HCT116 (cell line): Measurements from ENCODE around the gene CCDC188. TPM values are rescaled to one million over a fixed set of nuclear protein-coding genes. Genes with fewer than 3 reads are reported as not detected.

Experiments
- ATAC-seq: fragments of 200-7000 bp; cut with Tn5 transposase; 2 replicates; pipeline ENCODE4 v1.9.1; 2020; ENCODE audit warnings: mild to moderate bottlenecking, moderate library complexity
- BruUV-seq: library from RNA; stranded (reverse); fragments of 400-500 nt; replicated peaks from 2 replicates; lab custom pipeline; 2021; lab: Mats Ljungman, UMichigan
- CTCF ChIA-PET: fragments of 300-600 bp; sonication (Branson Sonifier 250); formaldehyde crosslinking; loops from one replicate; lab custom pipeline; 2021; ENCODE audit warnings: antibody characterized with exemption; lab: Charles Lee
- POLR2A ChIA-PET: fragments of 300-600, 350-600 bp; sonication (Branson Sonifier 250); formaldehyde crosslinking; loops from one replicate; lab custom pipeline; 2021; ENCODE audit warnings: antibody characterized with exemption; lab: Charles Lee
- RAD21 ChIA-PET, 2 experiments: fragments of 300-600 bp; sonication (Branson Sonifier 250); formaldehyde crosslinking; loops; one replicate each; lab custom pipeline; 2023; ENCODE audit warnings: low total read pairs in 2 of 2; ENCODE audit not compliant: uncharacterized antibody in 2 of 2, unreplicated experiment in 2 of 2, low non-redundant PET in 1 of 2; lab: Charles Lee
- DNase-seq: peaks from one replicate; pipeline ENCODE4 v3.0.0-alpha.2; 2010; ENCODE audit warnings: low read depth, low spot score
- H2AFZ ChIP-seq: fragments of 200-600 bp; shearing (Covaris generic), sonication (generic); 2 replicates; pipeline ENCODE4 v1.6.1; 2017; ENCODE audit warnings: low read depth, mixed run types, mixed read lengths, antibody characterized with exemption, low read length; ENCODE audit not compliant: poor library complexity, severe bottlenecking
- H3K27ac ChIP-seq: 2 replicates; pipeline ENCODE4 v1.5.1; 2012; ENCODE audit warnings: low read depth, low read length
- H3K27me3 ChIP-seq: fragments of 200-600 bp; sonication (generic); 2 replicates; pipeline ENCODE4 v1.6.1; 2016; ENCODE audit warnings: mixed run types, low read length, mixed read lengths; ENCODE audit not compliant: insufficient read depth
- H3K36me3 ChIP-seq, 2 experiments: fragments of 200-500 bp in 1 of 2; fragments of 200-600 bp in 1 of 2; sonication (Bioruptor generic) in 1 of 2; sonication (generic) in 1 of 2; 2 replicates each; pipeline versions ENCODE4 v1.5.1 to v1.6.1; 2014 to 2016; ENCODE audit warnings: low read length in 2 of 2, inconsistent platforms in 1 of 2, mixed read lengths in 1 of 2, mixed run types in 1 of 2; ENCODE audit not compliant: insufficient read depth in 2 of 2, control insufficient read depth in 1 of 2
- H3K4me1 ChIP-seq, 2 experiments: fragments of 200-600 bp in 1 of 2; sonication (generic) in 1 of 2; 2 replicates each; pipeline versions ENCODE4 v1.5.1 to v1.6.1; 2012 to 2017; ENCODE audit warnings: low read length in 2 of 2, inconsistent platforms in 1 of 2, mild to moderate bottlenecking in 1 of 2, mixed read lengths in 1 of 2, mixed run types in 1 of 2, moderate library complexity in 1 of 2; ENCODE audit not compliant: insufficient read depth in 2 of 2, control insufficient read depth in 1 of 2
- H3K4me2 ChIP-seq: fragments of 200-600 bp; sonication (generic); 2 replicates; pipeline ENCODE4 v1.6.1; 2017; ENCODE audit warnings: mixed run types, low read length, mixed read lengths
- H3K4me3 ChIP-seq, 2 experiments: fragments of 200-600 bp in 1 of 2; sonication (generic) in 1 of 2; replicated peaks in 1 of 2; 2 replicates each; pipeline ENCODE4 v1.5.1; 2011 to 2016; ENCODE audit warnings: low read length in 2 of 2, control low read depth in 1 of 2, low read depth in 1 of 2, mild to moderate bottlenecking in 1 of 2, mixed read lengths in 1 of 2, mixed run types in 1 of 2
- H3K79me2 ChIP-seq: fragments of 200-600 bp; sonication (generic); 2 replicates; pipeline ENCODE4 v1.6.1; 2017; ENCODE audit warnings: mild to moderate bottlenecking, mixed run types, low read length, moderate library complexity, mixed read lengths; ENCODE audit not compliant: insufficient read depth
- H3K9ac ChIP-seq: fragments of 200-600 bp; sonication (generic); 2 replicates; pipeline ENCODE4 v1.6.1; 2016; ENCODE audit warnings: low read length, mixed read lengths
- H3K9me2 ChIP-seq: fragments of 200-600 bp; sonication (generic), shearing (Covaris generic); 2 replicates; pipeline ENCODE4 v1.6.1; 2017; ENCODE audit warnings: mixed run types, mild to moderate bottlenecking, moderate library complexity; ENCODE audit not compliant: insufficient read depth
- H3K9me3 ChIP-seq, 2 experiments: fragments of 200-500 bp in 1 of 2; fragments of 200-600 bp in 1 of 2; sonication (Bioruptor generic) in 1 of 2; sonication (generic) in 1 of 2; 2 replicates each; pipeline ENCODE4 v1.6.1; 2014 to 2017; ENCODE audit warnings: low read length in 2 of 2, mixed read lengths in 2 of 2, inconsistent platforms in 1 of 2, low read depth in 1 of 2, mild to moderate bottlenecking in 1 of 2, mixed run types in 1 of 2, moderate library complexity in 1 of 2; ENCODE audit not compliant: control insufficient read depth in 1 of 2, insufficient read depth in 1 of 2
- H4K20me1 ChIP-seq: fragments of 200-600 bp; sonication (generic), shearing (Covaris generic); 2 replicates; pipeline ENCODE4 v1.6.1; 2017; ENCODE audit warnings: mixed run types, mild to moderate bottlenecking, moderate library complexity; ENCODE audit not compliant: insufficient read depth
- ATF3 ChIP-seq: IDR thresholded peaks from 2 replicates; pipeline ENCODE4 v1.6.1; 2012
- CBX3 ChIP-seq: IDR thresholded peaks from 2 replicates; pipeline ENCODE4 v1.6.1; 2012; ENCODE audit warnings: low read depth
- CEBPB ChIP-seq: IDR thresholded peaks from 2 replicates; pipeline ENCODE4 v1.6.1; 2012; ENCODE audit warnings: low read depth
- CTCF ChIP-seq, 3 experiments: fragments of 200-600 bp in 1 of 3; sonication (generic) in 1 of 3; IDR thresholded peaks in 2 of 3; conservative IDR thresholded peaks in 1 of 3; 2 replicates each; pipeline ENCODE4 v1.5.1; 2012 to 2017; ENCODE audit warnings: low read depth in 2 of 3, low read length in 2 of 3, antibody characterized with exemption in 1 of 3, borderline replicate concordance in 1 of 3, control low read depth in 1 of 3, mild to moderate bottlenecking in 1 of 3, mixed read lengths in 1 of 3, mixed run types in 1 of 3, moderate library complexity in 1 of 3; ENCODE audit not compliant: insufficient read depth in 1 of 3
- EGR1 ChIP-seq: IDR thresholded peaks from 2 replicates; pipeline ENCODE4 v1.6.1; 2012; ENCODE audit warnings: low read depth
- ELF1 ChIP-seq: IDR thresholded peaks from 2 replicates; pipeline ENCODE4 v1.6.1; 2012; ENCODE audit warnings: low read depth, borderline replicate concordance
- EZH2phosphoT487 ChIP-seq: fragments of 200-600 bp; IDR thresholded peaks from 2 replicates; pipeline ENCODE4 v1.6.1; 2018; ENCODE audit warnings: antibody characterized with exemption, borderline replicate concordance
- JUND ChIP-seq: IDR thresholded peaks from 2 replicates; pipeline ENCODE4 v1.6.1; 2012
- POLR2A ChIP-seq: IDR thresholded peaks from 2 replicates; pipeline ENCODE4 v1.7.0; 2011; ENCODE audit warnings: borderline replicate concordance; ENCODE audit not compliant: insufficient read depth, insufficient read length; ENCODE audit errors: extremely low read depth
- RAD21 ChIP-seq: IDR thresholded peaks from 2 replicates; pipeline ENCODE4 v1.6.1; 2012; ENCODE audit warnings: low read depth, mild to moderate bottlenecking
- SIN3A ChIP-seq: IDR thresholded peaks from 2 replicates; pipeline ENCODE4 v1.6.1; 2012; ENCODE audit warnings: low read depth
- YY1 ChIP-seq: IDR thresholded peaks from 2 replicates; pipeline ENCODE4 v1.6.1; 2011; ENCODE audit warnings: low read length, low read depth, moderate library complexity, mild to moderate bottlenecking; ENCODE audit not compliant: insufficient replicate concordance; ENCODE audit errors: extremely low read depth
- ZBTB33 ChIP-seq: IDR thresholded peaks from 2 replicates; pipeline ENCODE4 v1.6.1; 2011; ENCODE audit warnings: mild to moderate bottlenecking, low read length, moderate library complexity; ENCODE audit not compliant: insufficient replicate concordance; ENCODE audit errors: extremely low read depth
- ZFX ChIP-seq: fragments of 450-650 bp; IDR thresholded peaks from 2 replicates; pipeline ENCODE4 v1.6.1; 2017
- intact Hi-C: fragments of 100-400 bp; cut with micrococcal nuclease; formaldehyde crosslinking; loops from 2 replicates; pipeline ENCODE4 v1.10.0; 2022
- total RNA-seq: library from RNA; stranded (reverse); gene quantifications from one replicate; pipeline ENCODE4 v1.2.1, GENCODE V29; 2021; ENCODE audit not compliant: unreplicated experiment

CCDC188 gene
- total RNA-seq, 1 experiment from 2014 or later, result not detected

- H3K9me2 ChIP-seq, result no peaks in the 10 kb centered on the region
- ChIA-PET POLR2A (no interaction called here), RAD21 (no interaction called here), CTCF (no interaction called here)
- H3K27ac ChIP-seq, result peak overlapping the region; percentile 30; the same call in 1 of the 2 replicates
- ATAC-seq (no peak), DNase-seq (no peak)
- H2AFZ ChIP-seq, result no peak overlapping the region
- no peaks in the 10 kb centered on the region for H3K9me3 ChIP-seq
- no peak overlapping the region for H3K9ac ChIP-seq
- H3K4me1 ChIP-seq, result peaks cover 20 to 44% of the 10 kb centered on the region in 2 experiments; a peak in 3 of 4 replicates
- no peak overlapping the region for H3K4me3 ChIP-seq
- peaks cover 0 to 6% of the 10 kb centered on the region in 2 experiments; a peak in 1 of 4 replicates for H3K36me3 ChIP-seq
- H3K4me2 ChIP-seq, result peak overlapping the region; percentile 96
- intact Hi-C loops, result no loop called here
- BruUV-seq, result TSS peak; percentile 23
- H3K79me2 ChIP-seq, result peaks cover 70% of the 10 kb centered on the region
- TF ChIP-seq EGR1 (no peak), ZBTB33 (no peak), ELF1 (no peak), SIN3A (no peak), EZH2phosphoT487 (no peak), JUND (no peak), ATF3 (no peak), CEBPB (no peak), POLR2A (no peak), ZFX (no peak), RAD21 (no peak), CTCF (IDR thresholded peaks at IDR 0.05 in 2 of 3, conservative IDR thresholded peaks at IDR 0.05 in 1 of 3; ENCODE audit: borderline replicate concordance in 1 of 3, insufficient read depth in 1 of 3, low read depth in 2 of 3, low read length in 2 of 3) (no peak), YY1 (no peak), CBX3 (no peak)
- H4K20me1 ChIP-seq, result no peaks in the 10 kb centered on the region
- H3K27me3 ChIP-seq, result no peaks in the 10 kb centered on the region
Measured at GRCh38 chr22:20133930-20134549, 16.8 kb downstream of the CCDC188 start.
